GM12892 (cell line): ENCODE measurements around the gene MEGF9.

Experiments used
- POLR2A ChIP-seq: IDR thresholded peaks from 2 replicates; pipeline ENCODE4 v1.6.1; 2011; ENCODE audit warnings: low read depth, low read length, control low read depth
- POLR2AphosphoS5 ChIP-seq: IDR thresholded peaks from 2 replicates; pipeline ENCODE4 v1.6.1; 2011; ENCODE audit warnings: low read depth, low read length, control low read depth
- TAF1 ChIP-seq: IDR thresholded peaks from 2 replicates; pipeline ENCODE4 v1.6.1; 2011; ENCODE audit warnings: low read depth, mild to moderate bottlenecking, control low read depth, low read length, borderline replicate concordance

DNA sequence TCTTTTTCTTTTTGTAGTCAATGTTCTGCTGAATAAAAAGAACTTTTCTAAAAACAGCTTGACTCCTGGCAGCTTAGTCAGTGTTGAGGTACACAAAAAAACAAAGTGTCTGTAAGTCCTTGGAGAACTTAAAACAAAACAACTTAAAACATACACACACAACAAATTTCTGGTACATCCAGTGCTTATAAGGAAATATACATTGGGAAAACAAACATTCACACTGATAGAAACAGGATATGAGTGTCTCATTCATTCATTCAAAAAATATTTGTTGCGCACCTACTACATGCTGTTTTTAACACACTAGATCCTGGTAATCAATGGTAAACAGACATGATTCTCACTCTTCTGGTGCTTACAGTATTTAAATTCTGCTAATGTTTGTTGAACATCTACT lies 27.4 kb upstream of the MEGF9 start:
- TF ChIP-seq POLR2A (no peak), TAF1 (no peak), POLR2AphosphoS5 (no peak)
